Esophagus squamous epithelium (tissue), 5 donors: ENCODE results near the gene DPM3. TPM values are rescaled to one million over a fixed set of nuclear protein-coding genes. Genes with fewer than 3 reads are reported as not detected.

Experiments used
- DNase-seq: peaks from one replicate; lab custom pipeline; 2025; lab: John Stamatoyannopoulos, UW
- H3K27ac ChIP-seq, 4 donors: fragments of 200-600 bp; sonication (generic); one replicate each; pipeline ENCODE4 v1.5.1; 2016 to 2019; ENCODE audit warnings: mild to moderate bottlenecking in 1 of 4
- H3K27me3 ChIP-seq, 4 donors: fragments of 200-600 bp; sonication (generic); 1 replicate in 3 of 4; 2 replicates in 1 of 4; pipeline versions ENCODE4 v1.5.1 to v1.6.0; 2017 to 2021; ENCODE audit warnings: antibody characterized with exemption in 1 of 4
- H3K36me3 ChIP-seq, 3 donors: fragments of 200-600 bp; sonication (generic); one replicate each; pipeline ENCODE4 v1.5.1; 2016 to 2019
- H3K4me1 ChIP-seq, 3 donors: fragments of 200-600 bp; sonication (generic); one replicate each; pipeline ENCODE4 v1.5.1; 2017 to 2019
- H3K4me3 ChIP-seq, 4 donors: fragments of 200-600 bp; sonication (generic); 1 replicate in 3 of 4; 2 replicates in 1 of 4; pipeline ENCODE4 v1.5.1; 2016 to 2019; ENCODE audit warnings: mild to moderate bottlenecking in 2 of 4, moderate library complexity in 1 of 4
- H3K9me3 ChIP-seq, 3 donors: fragments of 200-600 bp; sonication (generic); one replicate each; pipeline ENCODE4 v1.5.1; 2016 to 2019
- POLR2A ChIP-seq, 4 donors: fragments of 450-650 bp; IDR thresholded peaks; one replicate each; pipeline ENCODE4 v1.6.1; 2017; ENCODE audit warnings: antibody characterized with exemption in 4 of 4, mild to moderate bottlenecking in 4 of 4, moderate library complexity in 3 of 4
- WGBS, 2 donors: methylation state at CpG; one replicate each; pipeline ENCODE4 v1.1.5; 2018; 5-methylcytosine and 5-hydroxymethylcytosine counted together
- intact Hi-C: fragments of 100-400 bp; cut with DNase I; formaldehyde crosslinking; loops from one replicate; pipeline ENCODE4 v1.15.0; 2022
- total RNA-seq, 4 donors: library from RNA; depleted of rRNA; stranded (reverse); fragments of >200 nt; gene quantifications; one replicate each; pipeline ENCODE4 v1.1.0, GENCODE V29; 2016
- TF ChIP-seq, protein P1 (sequence below), 6 experiments: fragments of 450-650 bp in 4 of 6; fragments of 200-600 bp in 2 of 6; sonication (generic) in 2 of 6; IDR thresholded peaks; one replicate each; pipeline ENCODE4 v1.5.1; 2016 to 2019; ENCODE audit warnings: antibody characterized with exemption in 6 of 6, mild to moderate bottlenecking in 4 of 6, moderate library complexity in 4 of 6
- donor health status: DM: yes; HTN: yes; CAD: no.

DPM3 gene
- total RNA-seq, 4 donors from 2014 or later = 33.1 to 67.7 (median 45.4) TPM

DNA sequence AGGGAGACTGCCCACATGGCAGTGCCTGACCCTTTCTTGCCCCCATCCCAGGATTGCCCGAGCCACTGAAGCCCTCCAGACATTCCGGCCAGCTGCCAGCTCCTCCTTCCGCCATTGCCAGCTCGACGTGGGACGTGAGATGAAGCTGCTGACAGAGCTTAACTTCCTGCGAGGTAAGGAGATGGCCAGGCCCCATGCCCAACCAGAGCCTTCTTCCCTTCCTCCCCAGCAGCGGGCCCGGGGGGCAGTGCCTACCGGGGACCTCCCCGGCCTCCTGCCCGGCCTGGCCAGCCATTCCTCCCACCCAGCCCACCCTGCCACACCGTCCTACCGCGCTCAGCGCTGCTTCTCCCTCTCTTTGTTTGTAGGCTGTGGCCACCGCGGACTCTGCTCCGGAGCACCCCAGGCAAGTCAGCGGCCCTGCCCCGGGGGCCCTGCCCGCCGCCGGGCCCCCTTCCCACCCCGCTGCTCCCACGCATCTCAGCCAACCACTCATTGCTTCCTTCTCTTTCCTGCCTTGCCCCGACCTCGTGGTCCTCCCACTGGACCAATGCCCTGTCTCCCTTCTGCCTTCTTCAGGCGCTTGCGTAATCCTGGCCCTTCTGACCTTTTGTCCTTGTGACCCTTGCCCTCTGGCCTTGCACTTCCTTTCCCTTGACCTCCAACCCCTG, 38.2 kb upstream of the DPM3 start:
- no peak for TF ChIP-seq POLR2A (IDR thresholded peaks at IDR 0.05)
- TF ChIP-seq, protein P1, sequence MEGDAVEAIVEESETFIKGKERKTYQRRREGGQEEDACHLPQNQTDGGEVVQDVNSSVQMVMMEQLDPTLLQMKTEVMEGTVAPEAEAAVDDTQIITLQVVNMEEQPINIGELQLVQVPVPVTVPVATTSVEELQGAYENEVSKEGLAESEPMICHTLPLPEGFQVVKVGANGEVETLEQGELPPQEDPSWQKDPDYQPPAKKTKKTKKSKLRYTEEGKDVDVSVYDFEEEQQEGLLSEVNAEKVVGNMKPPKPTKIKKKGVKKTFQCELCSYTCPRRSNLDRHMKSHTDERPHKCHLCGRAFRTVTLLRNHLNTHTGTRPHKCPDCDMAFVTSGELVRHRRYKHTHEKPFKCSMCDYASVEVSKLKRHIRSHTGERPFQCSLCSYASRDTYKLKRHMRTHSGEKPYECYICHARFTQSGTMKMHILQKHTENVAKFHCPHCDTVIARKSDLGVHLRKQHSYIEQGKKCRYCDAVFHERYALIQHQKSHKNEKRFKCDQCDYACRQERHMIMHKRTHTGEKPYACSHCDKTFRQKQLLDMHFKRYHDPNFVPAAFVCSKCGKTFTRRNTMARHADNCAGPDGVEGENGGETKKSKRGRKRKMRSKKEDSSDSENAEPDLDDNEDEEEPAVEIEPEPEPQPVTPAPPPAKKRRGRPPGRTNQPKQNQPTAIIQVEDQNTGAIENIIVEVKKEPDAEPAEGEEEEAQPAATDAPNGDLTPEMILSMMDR (IDR thresholded peaks at IDR 0.05) = no peak
- Histone ChIP-seq H3K4me3 (peak overlapping the region in 2 of 4 donors; percentile 18 to 24), H3K9me3 (no peaks in the 10 kb centered on the region), H3K4me1 (peaks cover 19 to 44% (median 22%) of the 10 kb centered on the region in 3 donors), H3K36me3 (no peaks in the 10 kb centered on the region), H3K27ac (peak overlapping the region in 2 of 4 donors; percentile 39 to 44), H3K27me3 (peaks cover 0 to 25% (median 0%) of the 10 kb centered on the region in 4 donors)
- WGBS, 2 donors = 81 to 87% methylated on average over 16 to 20 of the region's 30 CpGs
- intact Hi-C loops = no loop called here
- no peak for DNase-seq

DNA sequence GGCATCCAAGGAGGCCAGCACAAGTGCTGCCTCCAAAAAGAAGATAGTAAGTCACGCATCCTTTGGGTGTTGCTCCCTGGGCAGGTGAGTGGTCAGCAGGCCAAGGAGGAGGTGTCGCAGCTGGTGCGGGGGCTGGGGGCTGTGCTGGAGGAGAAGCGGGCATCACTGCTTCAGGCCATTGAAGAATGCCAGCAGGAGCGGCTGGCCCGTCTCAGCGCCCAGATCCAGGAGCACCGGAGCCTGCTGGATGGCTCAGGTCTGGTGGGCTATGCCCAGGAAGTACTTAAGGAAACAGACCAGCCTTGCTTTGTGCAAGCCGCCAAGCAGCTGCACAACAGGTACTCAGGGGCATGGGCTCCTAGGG, 37.6 kb upstream of the DPM3 start:
- H3K4me3 ChIP-seq = no peak overlapping the region
- WGBS, 2 donors = no CpG with 5 or more reads among the region's 9 CpGs
- no peak for DNase-seq
- H3K27ac ChIP-seq = peak overlapping the region in 3 of 4 donors; percentile 39 to 73 (median 73)
- H3K9me3 ChIP-seq = no peaks in the 10 kb centered on the region
- H3K27me3 ChIP-seq = peaks cover 0 to 27% (median 0%) of the 10 kb centered on the region in 4 donors
- intact Hi-C loops = no loop called here
- no peaks in the 10 kb centered on the region for H3K36me3 ChIP-seq
- H3K4me1 ChIP-seq = peaks cover 22 to 48% (median 25%) of the 10 kb centered on the region in 3 donors
- TF ChIP-seq, protein P1 (IDR thresholded peaks at IDR 0.05) = no peak
- no peak for TF ChIP-seq POLR2A (IDR thresholded peaks at IDR 0.05)

DNA sequence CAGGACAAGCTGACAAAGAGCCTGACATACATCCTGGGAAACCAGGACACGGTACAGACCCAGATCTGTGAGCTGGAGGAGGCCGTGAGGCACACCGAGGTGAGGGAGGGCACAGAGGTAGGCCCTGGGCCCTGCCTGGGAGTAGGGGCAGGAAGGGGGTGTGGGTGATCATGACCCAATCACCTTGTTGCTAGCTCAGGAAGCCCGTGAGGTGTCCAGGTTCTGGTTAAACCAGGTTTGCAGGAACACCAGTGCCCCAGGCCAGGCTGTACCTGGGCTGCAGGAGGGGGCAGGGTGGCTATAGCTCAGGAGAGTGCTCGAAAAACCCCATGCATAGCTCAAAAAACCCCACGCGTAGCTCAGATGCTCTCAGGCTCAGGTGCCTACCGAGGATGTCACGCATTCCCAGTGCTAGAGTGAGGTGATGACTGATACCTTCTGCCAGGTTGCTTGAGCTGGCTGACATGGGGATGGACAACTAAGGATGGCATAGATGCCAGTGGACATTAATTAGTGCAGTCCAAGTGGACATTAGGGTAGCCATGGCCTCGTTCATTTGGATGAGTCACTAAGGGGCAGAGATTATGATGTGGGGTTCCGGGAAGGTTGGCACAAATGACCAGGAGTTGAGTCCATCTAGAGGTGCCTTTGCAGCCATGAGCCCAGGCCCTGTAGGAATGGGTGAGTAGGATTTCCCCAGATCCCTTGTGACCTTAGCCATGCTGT, 37.0 kb upstream of the DPM3 start:
- peaks cover 0 to 27% (median 0%) of the 10 kb centered on the region in 4 donors for H3K27me3 ChIP-seq
- peaks cover 23 to 52% (median 25%) of the 10 kb centered on the region in 3 donors for H3K4me1 ChIP-seq
- H3K4me3 ChIP-seq = no peak overlapping the region
- peak overlapping the region; percentile 47 to 73 (median 70) for H3K27ac ChIP-seq
- H3K9me3 ChIP-seq = no peaks in the 10 kb centered on the region
- intact Hi-C loops = no loop called here
- no peak for TF ChIP-seq POLR2A (IDR thresholded peaks at IDR 0.05)
- TF ChIP-seq, protein P1 (IDR thresholded peaks at IDR 0.05) = no peak
- DNase-seq = no peak
- H3K36me3 ChIP-seq = no peaks in the 10 kb centered on the region
- WGBS, 2 donors = 58 to 60% methylated on average over 6 to 8 of the region's 11 CpGs

DNA sequence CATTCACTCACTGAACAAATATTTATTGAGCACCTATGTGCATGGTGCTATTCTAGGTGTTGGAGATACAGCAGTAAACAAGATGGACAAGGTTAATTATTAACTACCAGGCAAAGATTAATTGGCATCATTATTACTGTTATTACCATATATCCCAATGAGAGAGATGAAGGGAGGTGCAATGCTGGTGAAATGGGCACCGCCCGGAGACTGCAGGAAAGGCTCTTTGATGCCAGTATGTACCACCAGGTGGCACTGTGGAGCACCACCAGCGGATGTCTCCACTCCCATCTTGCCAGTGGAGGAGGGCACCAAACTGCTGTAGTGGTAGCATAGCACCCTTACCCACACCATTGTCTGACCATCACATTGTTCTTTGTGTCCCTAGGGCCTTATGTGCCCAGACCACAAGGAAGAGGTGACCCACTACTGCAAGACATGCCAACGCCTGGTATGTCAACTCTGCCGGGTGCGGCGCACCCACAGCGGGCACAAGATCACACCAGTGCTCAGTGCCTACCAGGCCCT, 36.3 kb upstream of the DPM3 start:
- WGBS, 2 donors = 58 to 59% methylated on average over 8 of the region's 8 CpGs

More for the DNA sequence above, 36.3 kb upstream of the DPM3 start:
- Histone ChIP-seq H3K27me3 (peaks cover 0 to 27% (median 0%) of the 10 kb centered on the region in 4 donors), H3K36me3 (no peaks in the 10 kb centered on the region), H3K4me1 (peaks cover 25 to 60% (median 28%) of the 10 kb centered on the region in 3 donors), H3K9me3 (no peaks in the 10 kb centered on the region), H3K27ac (peak overlapping the region; percentile 47 to 73 (median 70)), H3K4me3 (no peak overlapping the region)
- intact Hi-C loops = no loop called here
- TF ChIP-seq, protein P1 (IDR thresholded peaks at IDR 0.05) = peak; percentile 90 to 97 (median 94)
- TF ChIP-seq POLR2A (IDR thresholded peaks at IDR 0.05) = no peak
- no peak for DNase-seq
